Neural cell (in vitro differentiated cells): ENCODE data around the gene STXBP4. TPM values are rescaled to one million over a fixed set of nuclear protein-coding genes. Genes with fewer than 3 reads are reported as not detected.

Experiments used
- H2AFZ ChIP-seq: fragments of 200-600, 300-800 bp; sonication (generic), shearing (Covaris generic); 2 replicates; pipeline ENCODE4 v1.6.0; 2014; ENCODE audit warnings: low read depth, mild to moderate bottlenecking, antibody characterized with exemption, low read length, moderate library complexity
- H3F3A ChIP-seq: fragments of 200-600 bp; shearing (Covaris generic); 2 replicates; pipeline ENCODE4 v1.6.1; 2016; ENCODE audit warnings: mild to moderate bottlenecking, moderate library complexity, mixed read lengths, antibody characterized with exemption, low read length; ENCODE audit not compliant: insufficient read depth, poor library complexity, severe bottlenecking
- H3K27ac ChIP-seq: fragments of 200-600, 300-800 bp; sonication (generic), shearing (Covaris generic); 2 replicates; pipeline ENCODE4 v1.5.1; 2014; ENCODE audit warnings: mild to moderate bottlenecking, low read length, moderate library complexity
- H3K27me3 ChIP-seq: fragments of 300-800, 200-600 bp; sonication (generic), shearing (Covaris generic); 2 replicates; pipeline ENCODE4 v1.6.0; 2014; ENCODE audit warnings: mild to moderate bottlenecking, low read depth, low read length, moderate library complexity; ENCODE audit not compliant: insufficient read depth
- H3K36me3 ChIP-seq: fragments of 300-800, 200-600 bp; sonication (generic), shearing (Covaris generic); 2 replicates; pipeline ENCODE4 v1.5.1; 2014; ENCODE audit warnings: mild to moderate bottlenecking, antibody characterized with exemption, low read length, moderate library complexity; ENCODE audit not compliant: insufficient read depth
- H3K4me2 ChIP-seq: fragments of 300-800, 200-600 bp; sonication (generic), shearing (Covaris generic); 2 replicates; pipeline ENCODE4 v1.6.0; 2014; ENCODE audit warnings: mild to moderate bottlenecking, low read length
- H3K4me3 ChIP-seq: fragments of 300-800, 200-600 bp; sonication (generic), shearing (Covaris generic); 2 replicates; pipeline ENCODE4 v1.5.1; 2014; ENCODE audit warnings: mild to moderate bottlenecking, low read length, moderate library complexity
- H3K79me2 ChIP-seq: fragments of 200-600 bp; shearing (Covaris generic); replicated peaks from 2 replicates; pipeline ENCODE4 v1.6.0; 2014; ENCODE audit warnings: mild to moderate bottlenecking, low read length, moderate library complexity; ENCODE audit not compliant: insufficient read depth
- H3K9ac ChIP-seq: fragments of 300-800, 200-600 bp; sonication (generic), shearing (Covaris generic); 2 replicates; pipeline ENCODE4 v1.6.1; 2016; ENCODE audit warnings: mild to moderate bottlenecking, low read length, mixed read lengths
- H3K9me2 ChIP-seq: fragments of 200-600 bp; shearing (Covaris generic); 2 replicates; pipeline ENCODE4 v1.6.1; 2016; ENCODE audit warnings: mild to moderate bottlenecking, low read length, mixed read lengths; ENCODE audit not compliant: insufficient read depth
- H3K9me3 ChIP-seq: fragments of 200-600, 300-800 bp; sonication (generic), shearing (Covaris generic); 2 replicates; pipeline ENCODE4 v1.6.1; 2016; ENCODE audit warnings: mild to moderate bottlenecking, mixed run types, low read length, moderate library complexity, mixed read lengths
- H4K20me1 ChIP-seq: fragments of 200-600 bp; shearing (Covaris generic); 2 replicates; pipeline ENCODE4 v1.6.1; 2016; ENCODE audit warnings: mild to moderate bottlenecking, mixed run types; ENCODE audit not compliant: insufficient read depth
- EP300 ChIP-seq: fragments of 450-650 bp; conservative IDR thresholded peaks from 2 replicates; pipeline ENCODE4 v1.6.1; 2014; ENCODE audit warnings: antibody characterized with exemption, mild to moderate bottlenecking, moderate library complexity; ENCODE audit not compliant: poor library complexity, severe bottlenecking
- EZH2 ChIP-seq: fragments of 200-600, 300-800 bp; shearing (Covaris generic), sonication (generic); IDR thresholded peaks from 2 replicates; pipeline ENCODE4 v1.6.1; 2014; ENCODE audit warnings: antibody characterized with exemption, low read length, borderline replicate concordance, mild to moderate bottlenecking; ENCODE audit not compliant: insufficient read depth, poor library complexity, severe bottlenecking
- MXI1 ChIP-seq: fragments of 450-650 bp; conservative IDR thresholded peaks from 2 replicates; pipeline ENCODE4 v1.6.1; 2014; ENCODE audit warnings: antibody characterized with exemption, mild to moderate bottlenecking; ENCODE audit not compliant: poor library complexity, severe bottlenecking
- POLR2AphosphoS5 ChIP-seq: IDR thresholded peaks from 2 replicates; pipeline ENCODE4 v1.6.1; 2012
- RAD21 ChIP-seq: fragments of 450-650 bp; conservative IDR thresholded peaks from 2 replicates; pipeline ENCODE4 v1.6.1; 2014; ENCODE audit warnings: antibody characterized with exemption, mild to moderate bottlenecking, moderate library complexity
- SMC3 ChIP-seq: fragments of 450-650 bp; conservative IDR thresholded peaks from 2 replicates; pipeline ENCODE4 v1.6.1; 2014; ENCODE audit warnings: antibody characterized with exemption, mild to moderate bottlenecking, moderate library complexity; ENCODE audit not compliant: poor library complexity
- TAF1 ChIP-seq: IDR thresholded peaks from 2 replicates; pipeline ENCODE4 v1.6.1; 2012; ENCODE audit warnings: low read depth
- polyA plus RNA-seq: library from polyadenylated mRNA; depleted of rRNA; stranded (reverse); fragments of >200 nt; gene quantifications from 2 replicates; pipeline ENCODE4 v1.2.3, GENCODE V29; 2014
- TF ChIP-seq, protein P1 (sequence below): fragments of 450-650 bp; IDR thresholded peaks from 2 replicates; pipeline ENCODE4 v1.5.1; 2014; ENCODE audit warnings: antibody characterized with exemption, mild to moderate bottlenecking, moderate library complexity; ENCODE audit not compliant: poor library complexity, severe bottlenecking
- TF ChIP-seq, protein P2 (sequence below): IDR thresholded peaks from 2 replicates; pipeline ENCODE4 v1.6.1; 2012; ENCODE audit warnings: borderline replicate concordance

STXBP4 gene
- polyA plus RNA-seq, 1 donor from 2014 or later: 8.1 TPM

DNA sequence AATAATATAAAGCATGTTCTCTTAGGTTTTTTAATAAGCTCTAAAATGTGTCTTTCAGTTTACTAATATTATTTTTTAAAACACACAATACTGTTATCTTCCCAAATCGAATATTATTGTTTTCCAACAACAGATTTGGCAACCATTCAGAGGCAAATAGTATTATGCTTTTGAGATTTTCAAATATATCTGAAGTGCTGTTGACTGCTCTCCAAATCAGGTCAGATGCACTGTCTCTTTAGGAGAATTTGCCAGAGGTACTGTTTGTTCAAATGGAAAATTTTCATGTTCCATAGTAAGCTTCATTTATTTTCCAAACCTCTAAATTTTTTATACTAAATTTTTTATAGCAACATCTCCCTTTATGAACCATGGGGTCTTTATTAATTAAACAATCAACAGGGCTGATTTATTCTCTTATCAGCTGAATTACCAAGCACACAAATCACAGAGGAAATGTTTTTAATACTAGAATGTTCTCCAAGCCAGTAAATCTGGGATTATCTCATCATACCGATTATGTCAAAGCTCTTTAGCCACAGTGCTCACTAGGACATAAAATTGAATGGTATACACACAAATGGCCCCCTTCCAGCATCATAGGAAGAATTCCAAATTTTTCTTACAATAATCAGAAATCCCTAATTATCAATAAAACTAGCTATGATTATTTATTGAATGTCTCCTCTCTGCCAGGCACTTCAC, 187.4 kb downstream of the STXBP4 start:
- Histone ChIP-seq H3K9me2 (no peaks in the 10 kb centered on the region), H3K27ac (no peak overlapping the region), H4K20me1 (no peaks in the 10 kb centered on the region), H3K9ac (no peak overlapping the region), H3K27me3 (no peaks in the 10 kb centered on the region), H3K4me2 (no peak overlapping the region), H3F3A (no peaks in the 10 kb centered on the region), H2AFZ (no peak overlapping the region), H3K79me2 (no peaks in the 10 kb centered on the region), H3K36me3 (no peaks in the 10 kb centered on the region), H3K4me3 (no peak overlapping the region), H3K9me3 (no peaks in the 10 kb centered on the region)
- TF ChIP-seq EZH2: no peak
- TF ChIP-seq MXI1: no peak
- TF ChIP-seq, protein P1, sequence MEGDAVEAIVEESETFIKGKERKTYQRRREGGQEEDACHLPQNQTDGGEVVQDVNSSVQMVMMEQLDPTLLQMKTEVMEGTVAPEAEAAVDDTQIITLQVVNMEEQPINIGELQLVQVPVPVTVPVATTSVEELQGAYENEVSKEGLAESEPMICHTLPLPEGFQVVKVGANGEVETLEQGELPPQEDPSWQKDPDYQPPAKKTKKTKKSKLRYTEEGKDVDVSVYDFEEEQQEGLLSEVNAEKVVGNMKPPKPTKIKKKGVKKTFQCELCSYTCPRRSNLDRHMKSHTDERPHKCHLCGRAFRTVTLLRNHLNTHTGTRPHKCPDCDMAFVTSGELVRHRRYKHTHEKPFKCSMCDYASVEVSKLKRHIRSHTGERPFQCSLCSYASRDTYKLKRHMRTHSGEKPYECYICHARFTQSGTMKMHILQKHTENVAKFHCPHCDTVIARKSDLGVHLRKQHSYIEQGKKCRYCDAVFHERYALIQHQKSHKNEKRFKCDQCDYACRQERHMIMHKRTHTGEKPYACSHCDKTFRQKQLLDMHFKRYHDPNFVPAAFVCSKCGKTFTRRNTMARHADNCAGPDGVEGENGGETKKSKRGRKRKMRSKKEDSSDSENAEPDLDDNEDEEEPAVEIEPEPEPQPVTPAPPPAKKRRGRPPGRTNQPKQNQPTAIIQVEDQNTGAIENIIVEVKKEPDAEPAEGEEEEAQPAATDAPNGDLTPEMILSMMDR: no peak
- no peak for TF ChIP-seq TAF1
- TF ChIP-seq, protein P2, sequence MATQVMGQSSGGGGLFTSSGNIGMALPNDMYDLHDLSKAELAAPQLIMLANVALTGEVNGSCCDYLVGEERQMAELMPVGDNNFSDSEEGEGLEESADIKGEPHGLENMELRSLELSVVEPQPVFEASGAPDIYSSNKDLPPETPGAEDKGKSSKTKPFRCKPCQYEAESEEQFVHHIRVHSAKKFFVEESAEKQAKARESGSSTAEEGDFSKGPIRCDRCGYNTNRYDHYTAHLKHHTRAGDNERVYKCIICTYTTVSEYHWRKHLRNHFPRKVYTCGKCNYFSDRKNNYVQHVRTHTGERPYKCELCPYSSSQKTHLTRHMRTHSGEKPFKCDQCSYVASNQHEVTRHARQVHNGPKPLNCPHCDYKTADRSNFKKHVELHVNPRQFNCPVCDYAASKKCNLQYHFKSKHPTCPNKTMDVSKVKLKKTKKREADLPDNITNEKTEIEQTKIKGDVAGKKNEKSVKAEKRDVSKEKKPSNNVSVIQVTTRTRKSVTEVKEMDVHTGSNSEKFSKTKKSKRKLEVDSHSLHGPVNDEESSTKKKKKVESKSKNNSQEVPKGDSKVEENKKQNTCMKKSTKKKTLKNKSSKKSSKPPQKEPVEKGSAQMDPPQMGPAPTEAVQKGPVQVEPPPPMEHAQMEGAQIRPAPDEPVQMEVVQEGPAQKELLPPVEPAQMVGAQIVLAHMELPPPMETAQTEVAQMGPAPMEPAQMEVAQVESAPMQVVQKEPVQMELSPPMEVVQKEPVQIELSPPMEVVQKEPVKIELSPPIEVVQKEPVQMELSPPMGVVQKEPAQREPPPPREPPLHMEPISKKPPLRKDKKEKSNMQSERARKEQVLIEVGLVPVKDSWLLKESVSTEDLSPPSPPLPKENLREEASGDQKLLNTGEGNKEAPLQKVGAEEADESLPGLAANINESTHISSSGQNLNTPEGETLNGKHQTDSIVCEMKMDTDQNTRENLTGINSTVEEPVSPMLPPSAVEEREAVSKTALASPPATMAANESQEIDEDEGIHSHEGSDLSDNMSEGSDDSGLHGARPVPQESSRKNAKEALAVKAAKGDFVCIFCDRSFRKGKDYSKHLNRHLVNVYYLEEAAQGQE: no peak
- no peak for TF ChIP-seq EP300
- TF ChIP-seq SMC3: no peak
- no peak for TF ChIP-seq POLR2AphosphoS5
- no peak for TF ChIP-seq RAD21

- no peaks in the 10 kb centered on the region for H3F3A ChIP-seq
- H2AFZ ChIP-seq: no peak overlapping the region
- no peak overlapping the region for H3K4me2 ChIP-seq
- H3K79me2 ChIP-seq: no peaks in the 10 kb centered on the region
- H3K9me2 ChIP-seq: no peaks in the 10 kb centered on the region
- no peak overlapping the region for H3K4me3 ChIP-seq
- no peaks in the 10 kb centered on the region for H3K27me3 ChIP-seq
- no peak overlapping the region for H3K9ac ChIP-seq
- no peak overlapping the region for H3K27ac ChIP-seq
- no peaks in the 10 kb centered on the region for H4K20me1 ChIP-seq
- no peaks in the 10 kb centered on the region for H3K36me3 ChIP-seq
- TF ChIP-seq TAF1 (no peak), MXI1 (no peak), POLR2AphosphoS5 (no peak)
- TF ChIP-seq, protein P1: no peak
- H3K9me3 ChIP-seq: no peaks in the 10 kb centered on the region
Observed at GRCh38 chr17:55157165-55157564, 188.6 kb downstream of the STXBP4 start.
